Right lobe of liver (tissue), 4 donors: ENCODE results near the gene R3HCC1L.

Source experiments
- CTCF ChIP-seq, 4 donors: fragments of 200-600 bp in 3 of 4; fragments of 450-650 bp in 1 of 4; IDR thresholded peaks; one replicate each; pipeline versions ENCODE4 v1.5.1 to v1.8.0; 2016 to 2022; ENCODE audit warnings: antibody characterized with exemption in 4 of 4, mild to moderate bottlenecking in 2 of 4
- POLR2A ChIP-seq: fragments of 450-650 bp; IDR thresholded peaks from one replicate; pipeline ENCODE4 v1.6.1; 2017; ENCODE audit warnings: antibody characterized with exemption, mild to moderate bottlenecking
- donor health status: DM: no; HTN: no; CAD: no.
- donor health status: DM: no; HTN: no; CAD: no.
- donor health status: DM: no; HTN: yes; CAD: no.

- TF ChIP-seq CTCF (IDR thresholded peaks at IDR 0.05) (no peak), POLR2A (no peak)
These were observed 38.8 kb downstream of the R3HCC1L start for GRCh38 chr10:98173260-98173659.
